HepG2 (cell line): ENCODE measurements around the gene GAL3ST3. TPM values are rescaled to one million over a fixed set of nuclear protein-coding genes. Genes with fewer than 3 reads are reported as not detected.
A peak's percentile ranks its signal among the peaks of the same experiment; 100 is the strongest.

ENCODE experiments used
- ATAC-seq: fragments of 200-7000 bp; cut with Tn5 transposase; 3 replicates; pipeline ENCODE4 v1.9.1; 2020; ENCODE audit warnings: mild to moderate bottlenecking, moderate library complexity
- BruUV-seq: library from RNA; stranded (reverse); fragments of 400-500 nt; replicated peaks from 2 replicates; lab custom pipeline; 2021; lab: Mats Ljungman, UMichigan
- CTCF ChIA-PET: fragments of 300-600 bp; formaldehyde crosslinking; extraction: SDS; loops from one replicate; lab custom pipeline; 2021; ENCODE audit warnings: low total read pairs, inconsistent platforms, low intra/inter-chr PET ratio; lab: Yijun Ruan, JAX
- POLR2A ChIA-PET: fragments of 350-600 bp; sonication (Branson Sonifier 250); formaldehyde crosslinking; loops from one replicate; lab custom pipeline; 2020; ENCODE audit warnings: antibody characterized with exemption, inconsistent platforms; lab: Yijun Ruan, JAX
- DNase-seq: peaks from one replicate; pipeline ENCODE4 v3.0.0-alpha.2; 2015; ENCODE audit warnings: low spot score
- FAIRE-seq: peaks from 3 replicates; lab custom pipeline; 2011; peaks lifted over from hg19 to GRCh38; lab: Jason Lieb, UNC
- H2AFZ ChIP-seq: one replicate; pipeline ENCODE4 v1.6.1; 2011; ENCODE audit warnings: low read length, inconsistent platforms
- H3K27ac ChIP-seq: fragments of 300-600 bp; 3 replicates; pipeline ENCODE4 v1.8.0; 2011; ENCODE audit warnings: mixed run types, mild to moderate bottlenecking, mixed read lengths, low read length, inconsistent platforms; ENCODE audit not compliant: insufficient read depth; ENCODE audit errors: extremely low read length
- H3K27me3 ChIP-seq, 2 experiments: fragments of 200-600 bp in 1 of 2; 2 replicates in 1 of 2; 3 replicates in 1 of 2; pipeline versions ENCODE4 v1.6.0 to v1.8.0; 2011; ENCODE audit warnings: low read length in 2 of 2, mild to moderate bottlenecking in 2 of 2, moderate library complexity in 2 of 2, inconsistent platforms in 1 of 2; ENCODE audit not compliant: insufficient read depth in 2 of 2, control insufficient read depth in 1 of 2
- H3K36me3 ChIP-seq, 2 experiments: fragments of 200-600 bp in 1 of 2; replicated peaks in 1 of 2; 2 replicates in 1 of 2; 3 replicates in 1 of 2; pipeline versions ENCODE4 v1.5.1 to v1.8.0; 2011; ENCODE audit warnings: low read length in 2 of 2, inconsistent platforms in 1 of 2; ENCODE audit not compliant: insufficient read depth in 2 of 2, control insufficient read depth in 1 of 2
- H3K4me1 ChIP-seq: 2 replicates; pipeline ENCODE4 v1.5.1; 2012; ENCODE audit warnings: low read length, inconsistent platforms; ENCODE audit not compliant: insufficient read depth
- H3K4me2 ChIP-seq: 2 replicates; pipeline ENCODE4 v1.6.0; 2011; ENCODE audit warnings: low read depth, low read length, inconsistent platforms
- H3K4me3 ChIP-seq, 3 experiments: fragments of 200-600 bp in 1 of 3; sonication (generic), shearing (Covaris generic) in 1 of 3; replicated peaks in 1 of 3; 2 replicates each; pipeline ENCODE4 v1.5.1; 2011 to 2016; ENCODE audit warnings: low read length in 3 of 3, inconsistent platforms in 2 of 3, low read depth in 2 of 3, mild to moderate bottlenecking in 2 of 3, control low read depth in 1 of 3, mixed read lengths in 1 of 3; ENCODE audit not compliant: insufficient read depth in 1 of 3
- H3K79me2 ChIP-seq: one replicate; pipeline ENCODE4 v1.6.1; 2011; ENCODE audit warnings: low read length, inconsistent platforms; ENCODE audit not compliant: insufficient read depth
- H3K9ac ChIP-seq: 2 replicates; pipeline ENCODE4 v1.6.0; 2011; ENCODE audit warnings: mild to moderate bottlenecking, low read depth, low read length, inconsistent platforms; ENCODE audit not compliant: insufficient read depth
- H3K9me3 ChIP-seq: 2 replicates; pipeline ENCODE4 v1.5.1; 2012; ENCODE audit warnings: mild to moderate bottlenecking, low read length
- H4K20me1 ChIP-seq: 2 replicates; pipeline ENCODE4 v1.6.0; 2011; ENCODE audit warnings: inconsistent platforms, mild to moderate bottlenecking, low read length, moderate library complexity; ENCODE audit not compliant: insufficient read depth
- FOXC1 ChIP-seq: sonication (generic); formaldehyde crosslinking; IDR thresholded peaks from 2 replicates; pipeline ENCODE4 v1.8.0; 2022; ENCODE audit warnings: mild to moderate bottlenecking, missing genetic modification reagents, borderline replicate concordance
- GATA4 ChIP-seq: sonication (generic); IDR thresholded peaks from 2 replicates; pipeline ENCODE4 v1.6.1; 2016; ENCODE audit warnings: antibody characterized with exemption, low read depth, borderline replicate concordance
- MBD4 ChIP-seq: IDR thresholded peaks from 2 replicates; pipeline ENCODE4 v1.6.1; 2012; ENCODE audit warnings: low read length, inconsistent platforms, borderline replicate concordance
- MIER3 ChIP-seq: IDR thresholded peaks from 2 replicates; pipeline ENCODE4 v1.6.1; 2016; ENCODE audit warnings: missing compliant biosample characterization, borderline replicate concordance
- NPAS2 ChIP-seq: sonication (generic); formaldehyde crosslinking; IDR thresholded peaks from 2 replicates; pipeline ENCODE4 v1.8.0; 2022; ENCODE audit warnings: mild to moderate bottlenecking, missing genetic modification reagents, borderline replicate concordance
- POLR2AphosphoS2 ChIP-seq: IDR thresholded peaks from 2 replicates; pipeline ENCODE4 v1.6.1; 2011; ENCODE audit warnings: low read depth, low read length, improper control_type of control experiment
- SMARCE1 ChIP-seq: fragments of 450-650 bp; IDR thresholded peaks from 2 replicates; pipeline ENCODE4 v1.6.1; 2017; ENCODE audit warnings: borderline replicate concordance
- SP2 ChIP-seq: sonication (generic); formaldehyde crosslinking; IDR thresholded peaks from 2 replicates; pipeline ENCODE4 v1.5.1; 2020; ENCODE audit warnings: mild to moderate bottlenecking, missing genetic modification reagents
- XBP1 ChIP-seq: sonication (generic); formaldehyde crosslinking; IDR thresholded peaks from 2 replicates; pipeline ENCODE4 v1.5.0; 2020; ENCODE audit warnings: missing genetic modification reagents
- ZBTB37 ChIP-seq: sonication (generic); formaldehyde crosslinking; IDR thresholded peaks from 2 replicates; pipeline ENCODE4 v1.4.0; 2020; ENCODE audit warnings: mild to moderate bottlenecking, missing genetic modification reagents
- ZNF12 ChIP-seq: sonication (generic); formaldehyde crosslinking; IDR thresholded peaks from 2 replicates; pipeline ENCODE4 v1.5.0; 2020; ENCODE audit warnings: missing genetic modification reagents
- ZSCAN31 ChIP-seq: sonication (generic); formaldehyde crosslinking; IDR thresholded peaks from 2 replicates; pipeline ENCODE4 v1.5.0; 2020; ENCODE audit warnings: low read depth, mild to moderate bottlenecking, missing genetic modification reagents
- WGBS: methylation state at CpG from one replicate; pipeline ENCODE4 v1.1.6; 2017; ENCODE audit warnings: low lambda C conversion rate; 5-methylcytosine and 5-hydroxymethylcytosine counted together
- in situ Hi-C: cut with HindIII; loops from 2 replicates; pipeline ENCODE4 v1.10.0; 2017; ENCODE audit warnings: low pct_unique_long_range_greater_than_20kb; ENCODE audit not compliant: extremely low pct_ligation_motif_present
- intact Hi-C: fragments of 100-400 bp; cut with micrococcal nuclease; formaldehyde crosslinking; loops from one replicate; pipeline ENCODE4 v1.10.0; 2022; ENCODE audit not compliant: unreplicated experiment
- polyA plus RNA-seq, 8 experiments: library from polyadenylated mRNA; depleted of rRNA in 3 of 8; stranded (reverse) in 7 of 8; unstranded in 1 of 8; fragments of >200 nt; fragmentation: Illumina TruSeq in 4 of 8; extraction: Trizol in 4 of 8; gene quantifications; 2 replicates each; pipeline versions ENCODE4 v1.2.1 to v1.2.3, GENCODE V29; 2011 to 2016; ENCODE audit warnings: low read depth in 4 of 8, missing spikeins in 1 of 8, mixed read lengths in 1 of 8; ENCODE audit not compliant: insufficient read depth in 1 of 8
- total RNA-seq, 5 experiments: library from RNA; depleted of rRNA; stranded (reverse); fragments of >200 nt; fragmentation: Illumina TruSeq; extraction: Trizol; gene quantifications; 2 replicates each; pipeline ENCODE4 v1.2.3, GENCODE V29; 2016; ENCODE audit warnings: low read depth in 1 of 5
- TF ChIP-seq, protein P1 (sequence below): sonication (generic); formaldehyde crosslinking; IDR thresholded peaks from 2 replicates; pipeline ENCODE4 v1.4.0; 2020; ENCODE audit warnings: mild to moderate bottlenecking, missing genetic modification reagents

Gene GAL3ST3
- total and polyA plus RNA-seq, 2 of the 13 experiments (the other 11 are each of a cell fraction or from before 2014, with no cell fraction given): not detected

DNA sequence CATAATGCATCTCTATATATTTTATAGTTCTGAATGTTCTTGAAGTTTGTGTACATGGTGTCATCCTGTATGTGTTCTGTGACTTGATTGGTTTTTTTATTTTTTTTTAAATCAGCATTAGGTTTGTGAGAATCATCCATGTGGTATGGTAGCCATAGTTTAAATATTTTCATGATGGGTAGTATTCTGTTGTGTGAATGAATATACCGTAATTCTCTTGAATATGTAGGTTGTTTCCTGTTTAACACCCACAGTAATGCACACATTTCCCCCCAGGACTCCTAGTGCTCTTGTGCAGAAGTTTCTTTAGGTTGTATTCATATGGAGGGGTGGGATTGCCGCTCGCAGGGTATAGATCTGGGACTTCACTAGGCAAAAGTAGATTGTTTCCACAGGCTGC, 23.1 kb upstream of the GAL3ST3 start:
- FAIRE-seq (no peak), DNase-seq (no peak), ATAC-seq (no peak)
- no peaks in the 10 kb centered on the region for H3K27me3 ChIP-seq
- 97% methylated on average over 3 of the region's 3 CpGs for WGBS
- H4K20me1 ChIP-seq: no peaks in the 10 kb centered on the region
- no peak overlapping the region for H3K27ac ChIP-seq
- intact Hi-C loops (loop anchor here (5.0 kb wide), 1 partner anchor 45 kb away; no protein-coding TSS in a partner anchor), in situ Hi-C loops (no loop called here)
- peak overlapping the region; percentile 89 for H3K4me2 ChIP-seq
- no peak overlapping the region; the same call in 1 of the 2 replicates for H3K9ac ChIP-seq
- no TSS peak for BruUV-seq
- H3K36me3 ChIP-seq: peaks cover 5 to 18% of the 10 kb centered on the region in 2 experiments
- ChIA-PET POLR2A (interaction anchor here (5.1 kb wide), 1 partner anchor 19 kb away, joined by 40 read pairs; the partner anchor contains the start of gene SF3B2), CTCF (no interaction called here)
- H3K79me2 ChIP-seq: peaks cover 21% of the 10 kb centered on the region
- H3K9me3 ChIP-seq: no peaks in the 10 kb centered on the region
- peaks cover 48% of the 10 kb centered on the region for H3K4me1 ChIP-seq
- H3K4me3 ChIP-seq: peak overlapping the region in 1 of 3 experiments; percentile 82; a peak in 4 of 6 replicates
- no peak for TF ChIP-seq GATA4
- no peak for TF ChIP-seq XBP1
- TF ChIP-seq, protein P1, sequence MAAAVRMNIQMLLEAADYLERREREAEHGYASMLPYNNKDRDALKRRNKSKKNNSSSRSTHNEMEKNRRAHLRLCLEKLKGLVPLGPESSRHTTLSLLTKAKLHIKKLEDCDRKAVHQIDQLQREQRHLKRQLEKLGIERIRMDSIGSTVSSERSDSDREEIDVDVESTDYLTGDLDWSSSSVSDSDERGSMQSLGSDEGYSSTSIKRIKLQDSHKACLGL (CRISPR knock-in tag): no peak
- TF ChIP-seq SP2 (CRISPR knock-in tag): no peak
- TF ChIP-seq MBD4: no peak
- no peak for TF ChIP-seq ZSCAN31 (CRISPR knock-in tag)
- TF ChIP-seq NPAS2: no peak
- TF ChIP-seq SMARCE1: no peak
- TF ChIP-seq POLR2AphosphoS2: no peak
- TF ChIP-seq FOXC1 (CRISPR knock-in tag): no peak
- no peak for TF ChIP-seq MIER3 (CRISPR knock-in tag)
- no peak for TF ChIP-seq ZNF12
- no peak for TF ChIP-seq ZBTB37 (CRISPR knock-in tag)
- H2AFZ ChIP-seq: no peak overlapping the region
